Measurements from ENCODE around the gene DYNC1I2.

DNA sequence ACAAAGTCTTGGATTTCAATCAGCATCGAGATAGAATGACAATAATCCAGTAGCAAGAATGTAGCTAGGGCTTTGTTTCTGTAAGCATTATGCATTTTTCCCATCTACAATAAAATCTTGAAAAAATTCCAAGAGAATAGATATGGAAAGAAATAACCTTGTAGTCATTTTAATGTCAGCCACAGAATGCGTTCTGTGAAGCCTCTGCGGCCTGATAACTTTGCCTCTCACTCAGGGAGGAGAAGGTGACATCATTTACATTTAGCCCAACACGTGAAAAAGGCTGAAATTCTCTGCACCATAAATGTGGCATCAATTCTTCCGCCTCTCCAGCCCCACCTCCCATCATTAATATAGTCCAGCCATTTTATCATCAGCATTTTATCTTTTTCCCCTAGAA, 19.1 kb upstream of the DYNC1I2 start:
- TF ChIP-seq, protein P1, sequence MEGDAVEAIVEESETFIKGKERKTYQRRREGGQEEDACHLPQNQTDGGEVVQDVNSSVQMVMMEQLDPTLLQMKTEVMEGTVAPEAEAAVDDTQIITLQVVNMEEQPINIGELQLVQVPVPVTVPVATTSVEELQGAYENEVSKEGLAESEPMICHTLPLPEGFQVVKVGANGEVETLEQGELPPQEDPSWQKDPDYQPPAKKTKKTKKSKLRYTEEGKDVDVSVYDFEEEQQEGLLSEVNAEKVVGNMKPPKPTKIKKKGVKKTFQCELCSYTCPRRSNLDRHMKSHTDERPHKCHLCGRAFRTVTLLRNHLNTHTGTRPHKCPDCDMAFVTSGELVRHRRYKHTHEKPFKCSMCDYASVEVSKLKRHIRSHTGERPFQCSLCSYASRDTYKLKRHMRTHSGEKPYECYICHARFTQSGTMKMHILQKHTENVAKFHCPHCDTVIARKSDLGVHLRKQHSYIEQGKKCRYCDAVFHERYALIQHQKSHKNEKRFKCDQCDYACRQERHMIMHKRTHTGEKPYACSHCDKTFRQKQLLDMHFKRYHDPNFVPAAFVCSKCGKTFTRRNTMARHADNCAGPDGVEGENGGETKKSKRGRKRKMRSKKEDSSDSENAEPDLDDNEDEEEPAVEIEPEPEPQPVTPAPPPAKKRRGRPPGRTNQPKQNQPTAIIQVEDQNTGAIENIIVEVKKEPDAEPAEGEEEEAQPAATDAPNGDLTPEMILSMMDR (IDR thresholded peaks at IDR 0.05) = no peak
- no peak for TF ChIP-seq POLR2A (IDR thresholded peaks at IDR 0.05)
